Right forelimb (tissue), 1 donor: Measurements from ENCODE around the gene SCNN1A.

ENCODE experiments used
- DNase-seq: peaks from one replicate; pipeline ENCODE4 v3.0.0-alpha.2; 2018

SCNN1A gene

GRCh38 chr12:6375269-6376078 is at the start of gene SCNN1A:
SCNN1A (minus strand) TSS chr12:6375563; CDS start chr12:6374783, 780 bp downstream.
- DNase-seq, result no peak

GRCh38 chr12:6424866-6425265 is 49.5 kb upstream of the SCNN1A start:
- no peak for DNase-seq

DNA sequence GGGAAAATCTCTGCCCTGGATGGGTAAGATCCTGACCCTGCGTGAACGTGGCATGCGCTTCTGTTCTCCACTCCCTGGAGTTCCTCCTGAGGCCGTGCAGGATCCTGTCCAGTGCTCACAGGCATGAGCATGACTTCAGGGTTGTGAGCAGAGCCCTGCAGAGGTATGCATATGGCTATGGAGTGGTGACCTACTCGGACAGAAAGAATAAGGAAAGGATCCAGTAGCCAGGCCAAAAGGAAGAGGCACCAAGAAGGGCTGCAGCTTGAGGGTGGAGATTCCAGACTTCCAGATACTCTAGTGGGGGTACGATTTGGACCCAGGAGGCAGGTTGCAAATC is 48.6 kb upstream of the SCNN1A start:
- no peak for DNase-seq

DNA sequence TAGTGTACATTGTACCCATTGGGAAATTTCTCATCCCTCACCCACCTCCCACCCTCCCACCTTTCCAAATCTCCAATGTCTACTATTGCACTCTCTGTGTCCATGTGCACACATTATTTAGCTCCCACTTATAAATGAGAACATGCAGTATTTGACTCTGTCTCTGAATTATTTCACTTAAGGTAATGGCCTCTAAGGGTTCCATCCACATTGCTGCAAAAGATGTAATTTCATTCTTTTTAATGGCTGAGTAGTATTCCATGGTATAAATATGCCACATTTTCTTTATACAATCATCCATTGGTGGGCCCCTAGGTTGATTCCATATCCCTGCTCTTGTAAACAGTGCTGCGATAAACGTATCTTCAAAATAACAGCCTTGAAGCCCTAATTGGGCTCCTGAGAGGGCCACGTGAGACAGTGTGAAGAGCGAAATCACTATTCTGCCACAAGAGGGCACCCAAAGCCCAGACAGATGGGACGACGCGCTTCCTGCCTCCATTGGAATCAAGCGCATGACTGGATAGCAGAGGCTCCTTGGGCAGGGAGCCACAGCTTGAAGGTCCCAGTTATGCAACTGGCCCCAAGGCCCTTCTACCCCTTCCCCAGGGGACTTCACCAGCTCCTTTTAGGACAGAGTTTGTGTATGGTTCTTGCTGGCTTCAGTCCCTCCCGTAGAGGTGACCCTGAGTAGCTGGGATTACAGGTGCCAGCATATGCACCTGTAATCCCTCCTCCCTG is 48.1 kb upstream of the SCNN1A start:
- peak; percentile 84 for DNase-seq

DNA sequence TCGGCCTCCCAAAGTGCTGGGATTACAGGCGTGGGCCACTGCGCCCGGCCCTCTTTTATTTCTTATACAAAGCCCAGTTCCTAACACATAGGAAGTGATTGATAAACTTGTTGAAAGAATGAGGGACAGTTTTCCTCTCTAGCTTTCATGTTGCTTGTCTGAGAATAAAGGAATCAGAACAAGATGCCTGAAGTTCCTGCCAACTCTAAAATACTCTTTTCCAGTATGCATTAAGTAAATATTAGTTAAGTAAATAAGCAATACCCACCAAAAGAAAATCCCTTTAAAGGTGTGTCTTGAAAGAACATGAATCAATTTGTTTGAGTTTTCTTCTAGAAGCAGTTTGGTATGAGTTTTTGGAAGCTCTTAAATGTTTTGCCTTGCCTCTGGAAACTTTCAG is 45.0 kb upstream of the SCNN1A start:
- no peak for DNase-seq

DNA sequence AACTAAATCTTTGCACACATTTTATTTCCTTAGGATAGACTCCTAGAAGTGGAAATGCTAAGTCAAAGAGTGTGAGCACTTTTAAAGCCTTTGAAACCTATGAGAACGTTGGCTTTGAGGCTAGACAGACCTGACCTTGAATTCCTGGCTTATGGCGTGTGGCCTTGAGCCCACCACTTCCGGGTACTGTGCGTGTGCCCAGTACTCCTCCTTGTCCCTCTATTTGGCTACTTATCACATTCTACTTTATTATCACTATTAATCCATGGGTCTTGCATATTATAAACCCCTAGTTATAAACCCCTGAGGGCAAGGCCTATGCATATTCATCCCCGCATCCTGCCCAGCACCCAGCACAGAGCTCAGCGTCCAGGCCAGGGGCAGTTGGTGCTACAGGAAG is 43.4 kb upstream of the SCNN1A start:
- DNase-seq, result no peak

DNA sequence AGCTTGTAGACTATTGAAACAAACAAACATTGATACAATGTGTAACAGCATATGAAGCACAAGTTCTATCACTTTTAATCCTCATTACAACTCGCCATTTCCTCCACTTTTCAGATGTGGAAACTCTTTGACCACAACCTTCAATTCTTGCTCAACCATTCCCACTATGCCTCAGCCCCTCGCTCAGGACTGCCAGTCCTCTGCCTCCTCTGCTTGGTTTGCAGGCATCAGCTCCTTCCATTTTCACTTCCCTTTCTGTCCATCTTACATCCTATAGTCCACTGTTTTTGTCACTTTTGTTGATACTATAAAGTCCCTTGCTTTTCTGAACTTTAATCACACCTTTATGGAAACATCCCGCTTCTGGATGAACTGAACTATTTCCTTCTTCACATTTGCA is 41.2 kb upstream of the SCNN1A start:
- no peak for DNase-seq

- no peak for DNase-seq
Observed at GRCh38 chr12:6407236-6407954, 32.0 kb upstream of the SCNN1A start.

DNA sequence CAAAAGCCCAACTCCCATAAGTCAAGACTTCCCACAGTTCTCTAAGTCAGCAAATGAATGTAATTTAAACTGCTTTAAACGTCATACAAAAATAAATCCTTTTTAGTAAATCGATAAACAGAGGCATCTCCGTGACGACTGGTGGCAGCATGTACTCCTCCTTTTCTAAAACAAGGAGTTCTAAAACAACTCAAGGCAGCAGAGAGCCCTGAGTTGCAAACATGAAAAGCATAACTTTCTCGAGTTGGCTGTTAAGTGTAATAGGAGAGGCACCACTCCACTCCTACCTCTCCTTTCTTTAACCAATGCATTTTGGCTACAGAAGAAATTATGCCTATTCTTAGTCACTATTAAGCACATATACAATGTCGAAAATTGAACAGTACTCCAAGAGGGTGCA is 30.6 kb upstream of the SCNN1A start:
- no peak for DNase-seq

DNA sequence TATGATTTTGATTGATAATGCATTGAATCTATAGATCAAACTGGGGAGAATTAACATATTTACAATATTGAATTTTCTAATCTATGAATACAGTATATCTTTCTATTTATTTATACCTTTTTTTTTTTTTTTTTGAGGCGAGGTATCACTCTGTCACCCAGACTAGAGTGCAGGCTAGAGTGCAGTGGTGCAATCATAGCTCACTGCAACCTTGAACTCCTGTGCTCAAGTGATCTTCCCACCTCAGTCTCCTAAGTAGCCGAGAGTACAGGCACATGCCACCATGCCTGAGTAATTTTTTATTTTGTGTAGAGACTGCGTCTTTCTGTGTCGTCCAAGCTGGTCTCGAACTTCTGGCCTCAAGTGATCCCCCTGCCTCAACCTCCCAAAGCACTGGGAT is 29.0 kb upstream of the SCNN1A start:
- no peak for DNase-seq

- DNase-seq, result no peak
Observed at GRCh38 chr12:6399884-6400644, 24.7 kb upstream of the SCNN1A start.

DNA sequence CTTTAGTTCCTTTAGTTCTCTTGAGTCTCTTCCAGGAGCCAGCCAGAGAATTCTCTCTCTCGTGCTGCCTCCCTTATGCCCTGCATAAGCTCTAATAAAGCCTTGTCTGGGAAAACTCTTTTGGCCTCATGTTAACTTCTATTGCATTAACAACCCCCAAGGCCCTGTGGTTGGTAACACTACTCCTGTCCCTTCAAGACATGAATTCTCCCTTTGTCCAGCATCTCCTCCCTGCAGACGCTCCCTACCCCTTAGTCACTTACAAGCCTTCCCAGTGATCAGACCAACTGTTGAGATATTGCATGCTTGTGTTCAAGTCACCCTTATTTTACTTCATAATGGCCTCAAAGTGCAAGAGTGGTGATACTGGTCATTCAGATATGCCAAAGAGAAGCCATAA is 20.7 kb upstream of the SCNN1A start:
- DNase-seq, result no peak

GRCh38 chr12:6394398-6394797 is 19.0 kb upstream of the SCNN1A start:
- DNase-seq, result no peak

- no peak for DNase-seq
Observed at GRCh38 chr12:6393109-6393508, 17.7 kb upstream of the SCNN1A start.

DNA sequence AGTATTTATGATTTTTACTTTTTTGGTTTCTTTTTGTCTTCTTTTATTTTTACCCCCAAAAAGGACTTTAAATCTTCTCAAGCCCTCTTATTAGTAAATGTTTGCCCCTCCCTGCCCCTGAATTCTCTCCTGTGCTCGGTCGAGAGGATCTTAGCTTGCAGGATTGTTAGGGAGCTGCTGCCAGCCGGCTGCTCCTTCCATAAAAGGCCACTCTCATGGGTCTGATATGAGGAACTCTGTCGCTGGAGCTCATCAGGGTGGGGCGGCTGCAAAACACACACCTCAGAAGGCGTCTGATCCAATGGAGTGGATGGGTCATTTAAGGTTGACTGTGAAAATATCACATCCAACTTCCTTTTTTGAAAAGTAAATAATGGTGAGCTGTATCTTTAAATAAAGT is 17.1 kb upstream of the SCNN1A start:
- DNase-seq, result no peak

- no peak for DNase-seq
Observed at GRCh38 chr12:6391013-6391412, 15.7 kb upstream of the SCNN1A start.

GRCh38 chr12:6390084-6390799 is 14.9 kb upstream of the SCNN1A start:
- no peak for DNase-seq

GRCh38 chr12:6387541-6387940 is 12.2 kb upstream of the SCNN1A start:
- no peak for DNase-seq

GRCh38 chr12:6386491-6386890 is 11.1 kb upstream of the SCNN1A start:
- no peak for DNase-seq

DNA sequence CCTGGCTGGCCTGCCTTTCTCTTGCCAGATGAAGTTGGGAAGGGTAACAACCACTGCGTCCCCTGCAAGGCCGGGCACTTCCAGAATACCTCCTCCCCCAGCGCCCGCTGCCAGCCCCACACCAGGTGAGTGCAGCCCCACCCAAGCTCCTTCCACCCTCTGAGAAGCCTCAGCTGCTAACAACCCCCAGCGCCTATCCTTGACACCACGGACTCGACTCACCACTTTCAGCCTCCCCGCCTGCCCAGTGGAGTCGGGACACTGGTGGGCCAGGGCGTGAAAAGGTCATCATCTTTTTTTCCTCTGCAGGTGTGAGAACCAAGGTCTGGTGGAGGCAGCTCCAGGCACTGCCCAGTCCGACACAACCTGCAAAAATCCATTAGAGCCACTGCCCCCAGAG is 10.7 kb upstream of the SCNN1A start:
- DNase-seq, result no peak

DNA sequence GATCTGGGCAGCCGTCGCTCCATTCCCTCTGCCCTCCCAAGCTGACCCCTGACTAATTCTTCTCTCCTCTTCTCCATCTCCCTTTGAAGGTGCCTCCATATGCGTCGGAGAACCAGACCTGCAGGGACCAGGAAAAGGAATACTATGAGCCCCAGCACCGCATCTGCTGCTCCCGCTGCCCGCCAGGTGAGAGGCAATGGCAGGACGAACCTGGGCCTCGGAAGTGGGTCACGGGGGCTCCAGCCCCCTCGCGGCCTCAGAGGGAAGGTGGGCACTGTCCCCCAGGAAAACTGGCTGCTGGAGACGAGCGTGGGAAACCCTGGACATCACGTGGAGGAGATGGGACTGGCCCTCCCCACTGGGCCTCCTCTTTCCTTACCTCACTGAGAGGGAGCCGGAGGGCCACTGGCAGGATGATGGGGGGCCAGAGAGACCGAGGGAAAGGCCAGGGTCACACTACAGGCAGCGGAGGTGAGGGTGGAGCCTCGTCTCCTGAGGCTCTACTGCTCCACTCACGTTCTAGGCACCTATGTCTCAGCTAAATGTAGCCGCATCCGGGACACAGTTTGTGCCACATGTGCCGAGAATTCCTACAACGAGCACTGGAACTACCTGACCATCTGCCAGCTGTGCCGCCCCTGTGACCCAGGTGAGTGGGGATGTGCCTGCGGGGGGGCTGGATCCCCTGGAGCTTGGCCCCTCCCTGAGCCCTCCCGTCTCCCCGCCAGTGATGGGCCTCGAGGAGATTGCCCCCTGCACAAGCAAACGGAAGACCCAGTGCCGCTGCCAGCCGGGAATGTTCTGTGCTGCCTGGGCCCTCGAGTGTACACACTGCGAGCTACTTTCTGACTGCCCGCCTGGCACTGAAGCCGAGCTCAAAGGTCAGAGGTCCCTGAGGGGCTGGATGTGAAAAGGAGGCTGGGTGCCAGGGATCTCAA is 9.4 kb upstream of the SCNN1A start:
- no peak for DNase-seq
